Keratinocyte (primary cell): ENCODE results near the gene SATB1. TPM values are rescaled to one million over a fixed set of nuclear protein-coding genes. Genes with fewer than 3 reads are reported as not detected.

ENCODE experiments used
- DNase-seq: peaks from one replicate; pipeline ENCODE4 v3.0.0-alpha.2; 2011; ENCODE audit warnings: low read depth, missing footprints, low spot score
- FAIRE-seq: peaks from 2 replicates; lab custom pipeline; 2011; peaks lifted over from hg19 to GRCh38; lab: Jason Lieb, UNC
- H2AFZ ChIP-seq: 2 replicates; pipeline ENCODE4 v1.6.0; 2012; ENCODE audit warnings: low read length, control low read depth, inconsistent platforms; ENCODE audit not compliant: control insufficient read depth
- H3K27ac ChIP-seq: 2 replicates; pipeline ENCODE4 v1.5.1; 2011; ENCODE audit warnings: low read length; ENCODE audit not compliant: control insufficient read depth, insufficient read depth
- H3K27me3 ChIP-seq: 3 replicates; pipeline ENCODE4 v1.6.0; 2011; ENCODE audit warnings: low read length; ENCODE audit not compliant: control insufficient read depth, insufficient read depth; ENCODE audit errors: extremely low read depth
- H3K36me3 ChIP-seq, 2 experiments: 2 replicates in 1 of 2; 3 replicates in 1 of 2; pipeline ENCODE4 v1.5.1; 2011; ENCODE audit warnings: low read length in 2 of 2, mild to moderate bottlenecking in 1 of 2; ENCODE audit not compliant: control insufficient read depth in 2 of 2, insufficient read depth in 2 of 2; ENCODE audit errors: extremely low read depth in 1 of 2
- H3K4me1 ChIP-seq: 3 replicates; pipeline ENCODE4 v1.5.1; 2011; ENCODE audit warnings: low read length; ENCODE audit not compliant: control insufficient read depth, insufficient read depth; ENCODE audit errors: extremely low read depth
- H3K4me2 ChIP-seq: 3 replicates; pipeline ENCODE4 v1.6.0; 2011; ENCODE audit warnings: low read depth, low read length; ENCODE audit not compliant: control insufficient read depth, insufficient read depth; ENCODE audit errors: extremely low read depth
- H3K4me3 ChIP-seq, 3 experiments: fragments of 200-600 bp in 1 of 3; sonication (generic) in 1 of 3; 2 replicates in 2 of 3; 3 replicates in 1 of 3; pipeline ENCODE4 v1.5.1; 2011 to 2016; ENCODE audit warnings: low read length in 3 of 3, mild to moderate bottlenecking in 3 of 3, control low read depth in 2 of 3, inconsistent platforms in 1 of 3, low read depth in 1 of 3, mixed read lengths in 1 of 3, mixed run types in 1 of 3, moderate library complexity in 1 of 3; ENCODE audit not compliant: control insufficient read depth in 2 of 3, insufficient read depth in 2 of 3; ENCODE audit errors: extremely low read depth in 1 of 3
- H3K79me2 ChIP-seq: 2 replicates; pipeline ENCODE4 v1.6.0; 2012; ENCODE audit warnings: low read length; ENCODE audit not compliant: control insufficient read depth, insufficient read depth
- H3K9ac ChIP-seq: 3 replicates; pipeline ENCODE4 v1.6.0; 2011; ENCODE audit warnings: low read length; ENCODE audit not compliant: control insufficient read depth, insufficient read depth; ENCODE audit errors: extremely low read depth
- H3K9me1 ChIP-seq: 3 replicates; pipeline ENCODE4 v1.6.0; 2011; ENCODE audit warnings: low read length; ENCODE audit not compliant: control insufficient read depth, insufficient read depth; ENCODE audit errors: extremely low read depth
- H3K9me3 ChIP-seq: 2 replicates; pipeline ENCODE4 v1.5.1; 2012; ENCODE audit warnings: low read depth, low read length; ENCODE audit not compliant: control insufficient read depth
- H4K20me1 ChIP-seq: 3 replicates; pipeline ENCODE4 v1.6.0; 2011; ENCODE audit warnings: low read length; ENCODE audit not compliant: control insufficient read depth, insufficient read depth; ENCODE audit errors: extremely low read depth
- EZH2 ChIP-seq: IDR thresholded peaks from one replicate; pipeline ENCODE4 v1.6.1; 2012; ENCODE audit warnings: inconsistent platforms, mild to moderate bottlenecking, low read length, moderate library complexity
- dilution Hi-C: fragments of 300-500 bp; cut with MboI; formaldehyde crosslinking; loops from one replicate; pipeline ENCODE4 v1.7.0; 2020; ENCODE audit warnings: low sequenced_read_pairs; ENCODE audit not compliant: extremely low pct_ligation_motif_present
- polyA plus RNA-seq, 5 experiments: library from polyadenylated mRNA; depleted of rRNA in 3 of 5; stranded (reverse) in 3 of 5; stranded (forward) in 1 of 5; unstranded in 1 of 5; fragments of >200 nt; gene quantifications; 1 replicate in 1 of 5; 2 replicates in 3 of 5; 3 replicates in 1 of 5; pipeline versions ENCODE4 v1.2.1 to v1.2.3, GENCODE V29; 2011 to 2012; ENCODE audit warnings: missing spikeins in 2 of 5, low read depth in 1 of 5, low replicate concordance in 1 of 5
- TF ChIP-seq, protein P1 (sequence below), 3 experiments: IDR thresholded peaks in 1 of 3; conservative IDR thresholded peaks in 1 of 3; optimal IDR thresholded peaks in 1 of 3; 2 replicates in 2 of 3; 3 replicates in 1 of 3; pipeline versions ENCODE3 to v1.5.1; 2011; ENCODE audit warnings: low read length in 3 of 3, mild to moderate bottlenecking in 3 of 3, moderate library complexity in 2 of 3, control low read depth in 1 of 3, inconsistent platforms in 1 of 3; ENCODE audit not compliant: insufficient read depth in 2 of 3; ENCODE audit errors: extremely low read depth in 1 of 3

Gene SATB1
- polyA plus RNA-seq, 1 donor (not counting 4 experiments of a cell fraction or from before 2014, with no cell fraction given), result 7.8 TPM

DNA sequence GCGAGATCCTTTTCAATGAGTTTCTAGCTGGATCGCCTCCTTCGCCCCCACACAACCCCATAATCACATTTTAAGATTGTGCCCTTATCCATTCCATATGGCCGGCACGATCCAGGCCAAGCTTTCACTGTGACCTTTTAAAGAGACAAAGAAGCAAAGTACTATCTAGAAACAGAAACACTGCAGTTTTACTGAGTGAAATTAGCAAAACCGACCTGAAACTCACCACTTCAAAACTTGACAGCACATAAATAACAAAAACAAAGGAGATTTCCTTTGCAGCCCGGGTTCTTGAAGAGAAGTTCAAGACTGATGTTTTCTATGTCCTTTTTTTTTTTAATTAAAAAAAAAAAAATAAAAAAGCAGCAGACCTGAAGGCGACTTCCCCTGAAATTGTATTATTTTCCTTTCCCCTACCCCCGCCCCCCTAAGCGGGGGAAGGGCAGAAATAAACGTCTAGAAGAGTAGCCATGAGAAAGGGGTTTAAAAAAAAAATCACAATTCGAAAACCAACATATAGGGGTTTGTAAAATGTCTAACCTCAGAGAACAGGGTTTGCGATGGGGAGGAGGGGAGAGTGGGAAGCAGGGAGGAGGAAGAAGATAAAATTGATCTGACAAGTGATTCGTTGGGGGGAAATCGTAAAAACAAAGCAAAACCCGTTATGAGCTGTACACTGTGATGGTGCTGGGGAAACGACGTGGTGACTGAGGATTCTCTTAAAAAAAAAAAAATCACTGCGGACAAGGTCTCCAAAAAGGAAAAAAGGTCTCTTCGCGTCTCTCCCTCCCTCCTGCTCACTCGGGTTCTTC, 1.5 kb downstream of the SATB1 start:
- Histone ChIP-seq H3K9ac (peak overlapping the region; percentile 72), H3K79me2 (no peaks in the 10 kb centered on the region), H3K4me3 (peak overlapping the region; percentile 73 to 77 (median 75)), H2AFZ (peak overlapping the region; percentile 93), H3K9me3 (no peaks in the 10 kb centered on the region), H3K36me3 (no peaks in the 10 kb centered on the region), H3K27me3 (no peaks in the 10 kb centered on the region), H3K27ac (no peak overlapping the region), H3K4me1 (peaks cover 11% of the 10 kb centered on the region), H3K4me2 (peak overlapping the region; percentile 98), H4K20me1 (no peaks in the 10 kb centered on the region), H3K9me1 (no peaks in the 10 kb centered on the region)
- dilution Hi-C loops, result no loop called here
- DNase-seq (no peak), FAIRE-seq (peak; percentile 73)
- TF ChIP-seq, protein P1, sequence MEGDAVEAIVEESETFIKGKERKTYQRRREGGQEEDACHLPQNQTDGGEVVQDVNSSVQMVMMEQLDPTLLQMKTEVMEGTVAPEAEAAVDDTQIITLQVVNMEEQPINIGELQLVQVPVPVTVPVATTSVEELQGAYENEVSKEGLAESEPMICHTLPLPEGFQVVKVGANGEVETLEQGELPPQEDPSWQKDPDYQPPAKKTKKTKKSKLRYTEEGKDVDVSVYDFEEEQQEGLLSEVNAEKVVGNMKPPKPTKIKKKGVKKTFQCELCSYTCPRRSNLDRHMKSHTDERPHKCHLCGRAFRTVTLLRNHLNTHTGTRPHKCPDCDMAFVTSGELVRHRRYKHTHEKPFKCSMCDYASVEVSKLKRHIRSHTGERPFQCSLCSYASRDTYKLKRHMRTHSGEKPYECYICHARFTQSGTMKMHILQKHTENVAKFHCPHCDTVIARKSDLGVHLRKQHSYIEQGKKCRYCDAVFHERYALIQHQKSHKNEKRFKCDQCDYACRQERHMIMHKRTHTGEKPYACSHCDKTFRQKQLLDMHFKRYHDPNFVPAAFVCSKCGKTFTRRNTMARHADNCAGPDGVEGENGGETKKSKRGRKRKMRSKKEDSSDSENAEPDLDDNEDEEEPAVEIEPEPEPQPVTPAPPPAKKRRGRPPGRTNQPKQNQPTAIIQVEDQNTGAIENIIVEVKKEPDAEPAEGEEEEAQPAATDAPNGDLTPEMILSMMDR (optimal IDR thresholded peaks at IDR 0.05 in 1 of 3, IDR thresholded peaks at IDR 0.05 in 1 of 3, conservative IDR thresholded peaks at IDR 0.05 in 1 of 3; ENCODE audit: extremely low read depth in 1 of 3, insufficient read depth in 2 of 3, low read length in 3 of 3), result no peak
- no peak for TF ChIP-seq EZH2

DNA sequence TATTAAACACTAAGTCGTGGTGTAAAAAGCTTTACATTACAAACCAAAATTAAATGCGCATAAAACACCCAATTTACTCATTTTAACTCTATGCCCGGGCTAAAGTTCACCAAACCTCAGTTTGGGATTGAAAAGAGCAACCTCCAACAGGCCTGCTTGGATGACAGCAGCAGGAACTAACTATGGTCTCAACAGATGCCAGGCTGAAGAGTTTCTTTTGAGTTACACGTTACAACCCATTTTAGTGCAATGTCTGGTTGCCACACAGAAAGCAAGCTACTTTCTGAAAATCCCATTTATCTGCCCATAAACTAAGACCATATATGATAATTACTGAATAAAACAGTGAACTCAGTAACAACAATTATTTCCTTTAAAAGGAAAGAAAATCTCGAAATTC, 2.2 kb downstream of the SATB1 start:
- dilution Hi-C loops, result no loop called here
- H3K9ac ChIP-seq, result no peak overlapping the region
- peak overlapping the region in 1 of 3 experiments; percentile 77 for H3K4me3 ChIP-seq

More for the DNA sequence above, 2.2 kb downstream of the SATB1 start:
- Histone ChIP-seq H3K9me3 (no peaks in the 10 kb centered on the region), H3K4me2 (peak overlapping the region; percentile 98), H3K36me3 (no peaks in the 10 kb centered on the region), H4K20me1 (no peaks in the 10 kb centered on the region), H3K79me2 (no peaks in the 10 kb centered on the region), H3K27me3 (no peaks in the 10 kb centered on the region), H3K4me1 (peaks cover 11% of the 10 kb centered on the region), H3K9me1 (no peaks in the 10 kb centered on the region), H2AFZ (peak overlapping the region; percentile 60), H3K27ac (no peak overlapping the region)
- TF ChIP-seq, protein P1 (optimal IDR thresholded peaks at IDR 0.05 in 1 of 3, IDR thresholded peaks at IDR 0.05 in 1 of 3, conservative IDR thresholded peaks at IDR 0.05 in 1 of 3; ENCODE audit: extremely low read depth in 1 of 3, insufficient read depth in 2 of 3, low read length in 3 of 3), result no peak
- no peak for FAIRE-seq
- DNase-seq, result no peak
